GM20431 (cell line): ENCODE results near the gene CUX1.
"Not testable (repeated sequence)": the region's sequence is repeated elsewhere in the genome, so short reads cannot be mapped to it uniquely, and the experiment has no call there.

Source experiments
- in situ Hi-C: fragments of 300-500 bp; cut with MseI, MboI; formaldehyde crosslinking; loops from one replicate; pipeline ENCODE4 v1.15.0; 2020; ENCODE audit warnings: low sequenced_read_pairs; ENCODE audit not compliant: unreplicated experiment

Gene CUX1

GRCh38 chr7:101964680-101965452, 147.4 kb downstream of the CUX1 start:
- in situ Hi-C loops = no loop called here

- in situ Hi-C loops = no loop called here
Observed at GRCh38 chr7:101968720-101969466, 151.5 kb downstream of the CUX1 start.

DNA sequence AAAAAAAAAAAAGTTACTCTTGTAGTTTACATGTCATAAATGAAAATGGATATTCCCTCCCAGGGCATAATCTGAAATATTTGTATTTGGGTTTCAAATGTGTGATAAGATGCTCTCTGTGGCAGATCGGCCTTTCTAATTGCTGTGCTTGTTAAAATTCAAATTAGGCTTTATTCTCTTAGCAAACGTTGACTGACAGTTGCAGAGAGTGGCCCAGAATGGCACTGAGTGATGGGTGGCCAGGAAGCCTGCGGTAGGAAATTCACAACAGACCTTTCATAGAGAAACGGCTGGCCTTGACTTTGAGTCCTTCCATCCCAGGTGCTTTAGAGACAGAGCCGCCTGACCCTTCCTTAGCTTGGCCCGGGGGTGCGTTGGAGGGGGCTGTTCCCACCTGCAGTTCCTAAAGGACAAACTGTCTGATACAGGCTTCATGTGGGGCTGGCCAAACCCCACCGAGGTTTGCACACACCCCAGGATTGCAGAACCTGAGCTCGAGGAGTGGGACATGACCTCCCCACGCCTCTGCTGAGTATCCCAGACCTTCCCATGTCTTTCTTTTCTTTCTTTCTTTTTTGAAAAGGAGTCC, 152.7 kb downstream of the CUX1 start:
- in situ Hi-C loops = no loop called here

GRCh38 chr7:101970801-101971200, 153.4 kb downstream of the CUX1 start:
- in situ Hi-C loops = no loop called here

DNA sequence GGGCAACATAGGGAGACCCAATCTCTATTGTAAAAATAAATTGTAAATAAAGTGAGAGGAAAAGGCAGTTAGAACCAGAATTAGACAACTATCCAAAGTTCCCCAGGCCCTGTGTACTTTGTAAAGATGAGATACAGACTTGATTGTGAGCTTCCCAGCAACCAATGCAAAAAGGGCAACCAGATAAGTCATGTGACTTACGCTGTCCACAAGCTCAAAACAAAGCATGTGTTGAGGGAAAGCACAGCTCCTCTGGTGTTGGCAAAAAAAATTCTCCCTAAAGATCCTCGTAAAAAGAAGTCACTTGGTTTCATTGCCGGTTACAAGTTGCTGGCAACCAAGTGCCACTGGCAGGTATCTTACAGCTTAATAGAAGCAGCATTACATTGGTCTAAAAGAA, 154.0 kb downstream of the CUX1 start:
- in situ Hi-C loops = no loop called here

GRCh38 chr7:101972627-101973026, 155.2 kb downstream of the CUX1 start:
- in situ Hi-C loops = no loop called here

GRCh38 chr7:101973130-101973529, 155.7 kb downstream of the CUX1 start:
- in situ Hi-C loops = no loop called here

- in situ Hi-C loops = no loop called here
Observed at GRCh38 chr7:101974393-101974792, 157.0 kb downstream of the CUX1 start.

GRCh38 chr7:101975046-101975445, 157.6 kb downstream of the CUX1 start:
- in situ Hi-C loops = no loop called here

DNA sequence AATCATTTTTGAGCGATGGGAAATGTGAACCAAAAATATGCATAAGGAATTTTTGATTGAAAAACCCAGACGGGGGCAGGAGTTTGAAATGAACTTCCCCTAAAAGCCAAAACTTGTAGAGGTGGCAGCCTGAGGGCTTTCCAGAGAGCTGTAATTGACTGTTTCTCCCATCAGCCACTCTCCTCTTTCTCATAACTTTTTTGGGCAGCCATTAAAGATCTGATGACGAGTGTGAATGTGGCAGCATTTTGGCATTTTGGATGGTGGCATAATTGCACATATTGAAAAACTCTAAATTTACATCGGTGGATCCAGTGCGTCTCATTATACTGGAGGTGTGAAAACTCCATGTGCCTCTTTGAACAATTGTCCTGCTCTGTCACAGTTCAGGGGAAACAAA, 159.0 kb downstream of the CUX1 start:
- in situ Hi-C loops = no loop called here

GRCh38 chr7:101977249-101977648, 159.8 kb downstream of the CUX1 start:
- in situ Hi-C loops = no loop called here

GRCh38 chr7:101978683-101979082, 161.3 kb downstream of the CUX1 start:
- in situ Hi-C loops = no loop called here

DNA sequence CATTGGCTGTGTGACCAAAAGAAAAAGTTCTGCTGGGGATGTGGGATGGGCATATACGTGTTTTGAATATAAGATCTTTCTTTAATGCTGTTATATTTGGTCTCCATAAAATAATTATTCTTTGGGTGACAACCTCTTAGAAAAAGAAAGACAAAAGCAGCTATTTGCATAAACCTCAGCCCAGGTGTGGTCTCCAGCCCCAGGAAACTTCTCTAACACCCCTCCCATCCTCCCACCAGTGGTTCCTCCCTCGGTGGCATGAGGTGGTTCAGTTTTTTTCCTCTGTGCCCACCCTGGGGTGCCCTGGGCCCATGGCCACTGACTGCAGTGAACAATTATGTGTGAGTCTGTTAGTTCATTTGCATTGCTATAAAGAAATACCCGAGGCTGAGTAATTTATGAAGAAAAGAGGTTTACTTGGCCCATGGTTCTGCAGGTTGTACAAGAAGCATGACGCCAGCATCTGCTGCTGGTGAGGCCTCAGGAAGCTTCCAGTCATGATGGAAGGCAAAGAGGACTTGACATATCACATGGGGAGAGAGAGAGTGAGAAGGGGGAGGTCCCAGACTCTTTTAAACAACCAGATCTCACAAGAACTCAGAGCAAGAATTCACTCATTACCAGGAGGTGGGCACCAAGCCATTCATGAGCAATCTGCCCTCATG, 165.9 kb downstream of the CUX1 start:
- in situ Hi-C loops = no loop called here

GRCh38 chr7:101984133-101984879, 166.9 kb downstream of the CUX1 start:
- in situ Hi-C loops = no loop called here

DNA sequence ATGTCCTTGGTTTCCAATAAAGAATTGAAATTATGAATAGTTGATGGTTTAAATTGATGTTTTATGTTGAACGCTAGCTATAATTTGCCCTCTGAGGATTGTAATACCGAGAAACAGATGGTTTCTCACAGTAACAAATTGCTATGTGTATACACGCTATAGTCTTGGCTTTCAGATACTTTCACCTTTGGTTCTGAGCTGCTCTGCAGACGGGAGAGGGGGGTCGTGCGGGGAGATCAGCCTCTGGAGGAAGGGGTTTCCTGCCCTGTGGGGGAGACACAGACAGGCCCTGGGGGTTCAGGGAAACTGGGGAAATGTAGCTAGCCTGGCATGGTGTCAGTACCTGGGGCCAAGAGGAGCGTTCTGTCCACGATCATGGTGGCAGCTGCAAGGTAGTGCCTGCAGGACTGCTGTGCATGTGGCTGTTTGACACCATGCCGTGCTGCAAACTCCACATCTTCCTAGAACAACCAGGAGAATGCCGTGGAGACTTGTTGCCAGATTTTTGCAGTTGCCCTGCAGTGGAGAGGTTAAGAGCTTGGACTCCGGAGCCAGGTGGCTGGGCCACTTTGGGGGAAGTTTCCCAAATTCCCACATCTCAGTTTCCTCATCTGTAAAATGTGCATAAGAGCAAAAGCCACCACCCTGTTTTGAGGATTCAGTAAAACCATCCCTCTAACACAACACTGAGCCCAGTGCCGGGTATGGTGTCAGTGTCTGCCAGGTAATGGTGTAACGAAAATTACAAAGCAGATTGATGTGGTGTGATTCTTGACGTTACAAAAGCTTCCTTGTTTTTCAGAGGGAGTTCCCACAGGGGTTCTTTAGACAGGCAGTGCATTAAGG, 167.9 kb downstream of the CUX1 start:
- in situ Hi-C loops = no loop called here

GRCh38 chr7:101985903-101986734, 168.7 kb downstream of the CUX1 start:
- in situ Hi-C loops = no loop called here

- in situ Hi-C loops = no loop called here
Observed at GRCh38 chr7:101987494-101987893, 170.1 kb downstream of the CUX1 start.

GRCh38 chr7:101988060-101988459, 170.6 kb downstream of the CUX1 start:
- in situ Hi-C loops = not testable (repeated sequence)
